ENCODE measurements around the gene ITGA2B.
"Not testable (repeated sequence)": the region's sequence is repeated elsewhere in the genome, so short reads cannot be mapped to it uniquely, and the experiment has no call there.

Gene ITGA2B

GRCh38 chr17:44394112-44394511 is 4.7 kb upstream of the ITGA2B start:
- H3K4me3 ChIP-seq (ENCODE audit: low read depth, low read length): not testable (repeated sequence)

GRCh38 chr17:44390250-44390870 is 911 bp upstream of the ITGA2B start:
- H3K4me3 ChIP-seq (ENCODE audit: low read depth, low read length): no peak overlapping the region

DNA sequence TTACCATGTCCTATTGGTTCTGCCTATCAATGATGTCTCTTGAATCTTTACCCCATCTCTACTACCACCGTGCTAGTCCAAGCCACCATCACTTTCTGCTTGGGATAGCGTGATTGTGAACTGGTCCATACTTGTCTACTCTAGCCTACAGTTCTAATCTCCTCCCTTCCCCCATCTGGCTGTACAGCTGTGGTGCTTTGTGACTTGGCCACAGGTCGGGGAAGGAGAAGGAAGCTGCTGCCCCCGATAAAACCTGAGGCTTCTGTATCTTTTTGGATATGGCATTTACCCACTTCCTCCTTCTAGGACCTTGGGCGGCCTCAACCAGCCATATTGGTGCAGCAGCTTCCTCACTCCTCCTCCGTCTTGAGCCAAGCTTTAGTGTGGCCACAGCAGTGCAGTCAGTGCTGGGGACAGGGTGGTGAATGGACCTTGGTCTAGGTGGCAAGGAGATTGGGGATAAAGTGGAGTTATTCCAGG is 314 bp upstream of the ITGA2B start:
- H3K4me3 ChIP-seq (ENCODE audit: low read depth, low read length): no peak overlapping the region

GRCh38 chr17:44387804-44388203 is 1.6 kb downstream of the ITGA2B start:
- H3K4me3 ChIP-seq (ENCODE audit: low read depth, low read length): no peak overlapping the region

- peak overlapping the region; percentile 43 for H3K4me3 ChIP-seq (ENCODE audit: low read depth, low read length)
Measured at GRCh38 chr17:44386182-44386525, 3.3 kb downstream of the ITGA2B start.

GRCh38 chr17:44385287-44386181 is 3.9 kb downstream of the ITGA2B start:
- H3K4me3 ChIP-seq (ENCODE audit: low read depth, low read length): peak overlapping the region; percentile 43

DNA sequence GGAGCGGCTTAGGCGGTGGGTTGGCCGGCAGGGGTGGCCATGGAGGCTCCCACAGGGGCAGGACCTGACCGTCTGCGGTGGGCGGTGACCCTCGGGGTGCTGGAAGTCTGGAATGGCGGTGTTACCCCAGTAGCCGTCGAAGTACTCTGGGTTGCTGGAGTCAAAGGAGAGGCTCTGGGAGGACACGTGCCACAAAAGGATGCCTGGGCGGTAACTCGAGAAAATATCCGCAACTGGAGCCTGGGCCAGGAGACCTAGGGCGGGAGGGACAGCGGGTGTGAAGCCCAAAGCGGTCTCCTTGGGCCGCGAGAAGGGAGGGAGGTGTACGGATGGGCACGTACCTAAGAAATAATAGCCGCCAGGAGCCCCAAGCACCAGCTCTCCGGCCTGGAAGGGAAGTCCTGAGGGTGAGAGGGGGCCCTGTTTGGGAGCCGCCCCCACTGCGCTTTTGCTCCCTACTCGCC is 4.6 kb downstream of the ITGA2B start:
- peak overlapping the region; percentile 37 for H3K4me3 ChIP-seq (ENCODE audit: low read depth, low read length)

DNA sequence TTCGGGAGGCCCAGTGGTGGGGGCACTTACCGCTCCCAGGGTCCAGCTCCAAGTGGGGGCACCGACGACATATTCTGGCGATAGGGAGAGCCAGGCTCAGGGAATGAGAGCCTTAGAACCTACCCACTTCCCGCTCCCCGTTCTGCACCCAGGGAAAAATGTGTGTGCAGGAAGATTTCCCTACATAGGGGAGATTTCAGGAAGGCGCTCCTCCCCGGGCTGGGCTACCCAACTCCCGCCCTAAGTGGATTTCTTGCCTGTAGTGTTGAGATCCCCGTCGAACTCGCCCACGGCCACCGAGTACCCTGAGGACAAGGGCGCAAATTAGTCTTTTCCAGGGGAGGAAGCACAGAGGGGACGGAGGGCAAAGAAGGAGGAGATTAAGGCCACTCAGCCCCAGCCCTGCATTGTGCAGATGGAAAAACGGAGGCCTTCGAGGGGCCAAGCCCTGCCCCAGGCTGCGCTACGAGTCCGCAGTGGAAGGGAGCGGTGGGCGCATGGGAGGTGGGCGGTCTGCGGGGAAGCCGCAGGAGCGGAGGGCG is 5.1 kb downstream of the ITGA2B start:
- peak overlapping the region; percentile 37 for H3K4me3 ChIP-seq (ENCODE audit: low read depth, low read length)

GRCh38 chr17:44383861-44384260 is 5.6 kb downstream of the ITGA2B start:
- H3K4me3 ChIP-seq (ENCODE audit: low read depth, low read length): no peak overlapping the region

DNA sequence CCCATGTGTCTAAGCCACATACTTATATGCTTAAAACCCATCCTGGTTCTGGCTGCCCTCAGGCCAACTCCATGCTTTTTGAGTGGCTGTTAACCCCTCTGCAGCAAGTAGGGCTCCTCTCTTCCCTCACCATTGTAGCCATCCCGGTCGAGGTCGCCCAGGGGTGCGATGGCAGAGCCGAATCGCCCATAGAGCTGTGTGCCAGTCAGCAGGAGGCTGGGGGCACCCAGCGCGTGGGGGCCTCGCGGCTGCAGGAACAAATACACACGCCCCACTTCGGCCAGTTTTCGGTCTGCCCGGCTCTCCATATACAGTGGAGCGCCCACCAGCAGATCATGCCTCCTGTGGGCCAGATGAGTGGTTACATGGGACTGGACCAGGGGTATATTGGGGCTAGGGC is 6.1 kb downstream of the ITGA2B start:
- H3K4me3 ChIP-seq (ENCODE audit: low read depth, low read length): no peak overlapping the region

DNA sequence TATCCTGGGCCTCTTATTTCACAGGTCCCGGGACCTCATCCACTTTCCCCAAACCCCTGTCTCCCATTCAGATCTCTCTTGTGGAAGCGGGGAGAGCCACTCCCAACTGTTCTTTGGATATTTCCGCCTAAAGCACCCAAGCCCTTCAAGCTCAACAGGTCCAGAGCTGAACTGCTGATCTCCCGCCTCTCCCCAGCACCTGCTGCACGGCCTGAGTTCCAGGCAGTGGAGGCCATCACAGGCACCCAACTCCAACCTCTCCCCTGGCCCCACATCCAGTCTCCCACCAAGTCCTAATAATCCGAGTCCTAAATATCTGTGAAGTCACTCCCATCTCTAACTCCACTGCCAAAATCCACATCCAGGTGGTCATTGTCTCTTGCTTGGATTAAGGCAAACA is 6.5 kb downstream of the ITGA2B start:
- H3K4me3 ChIP-seq (ENCODE audit: low read depth, low read length): no peak overlapping the region

GRCh38 chr17:44381810-44382305 is 7.6 kb downstream of the ITGA2B start:
- no peak overlapping the region for H3K4me3 ChIP-seq (ENCODE audit: low read depth, low read length)

- H3K4me3 ChIP-seq (ENCODE audit: low read depth, low read length): no peak overlapping the region
Measured at GRCh38 chr17:44380767-44381166, 8.7 kb downstream of the ITGA2B start.

- no peak overlapping the region for H3K4me3 ChIP-seq (ENCODE audit: low read depth, low read length)
Measured at GRCh38 chr17:44379887-44380286, 9.6 kb downstream of the ITGA2B start.

- no peak overlapping the region for H3K4me3 ChIP-seq (ENCODE audit: low read depth, low read length)
Measured at GRCh38 chr17:44378171-44378705, 11.2 kb downstream of the ITGA2B start.

DNA sequence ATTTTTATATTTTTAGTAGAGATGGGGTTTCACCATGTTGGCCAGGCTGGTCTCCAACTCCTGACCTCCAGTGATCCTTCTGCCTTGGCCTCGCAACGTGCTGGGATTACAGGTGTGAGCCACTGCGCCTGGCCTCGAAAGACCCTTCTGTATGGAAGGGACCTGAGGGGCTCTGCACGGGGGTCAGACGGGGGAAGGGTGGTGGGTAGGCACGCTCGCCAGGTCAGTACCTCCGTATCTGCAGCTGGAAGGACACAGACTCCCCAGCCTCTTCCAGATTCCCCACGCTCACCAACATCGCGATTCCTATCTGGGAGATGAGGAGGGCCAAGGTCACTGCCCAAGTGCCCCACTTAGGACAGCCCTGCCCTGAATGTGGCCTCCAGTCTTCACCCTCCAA is 12.7 kb downstream of the ITGA2B start:
- H3K4me3 ChIP-seq (ENCODE audit: low read depth, low read length): no peak overlapping the region

DNA sequence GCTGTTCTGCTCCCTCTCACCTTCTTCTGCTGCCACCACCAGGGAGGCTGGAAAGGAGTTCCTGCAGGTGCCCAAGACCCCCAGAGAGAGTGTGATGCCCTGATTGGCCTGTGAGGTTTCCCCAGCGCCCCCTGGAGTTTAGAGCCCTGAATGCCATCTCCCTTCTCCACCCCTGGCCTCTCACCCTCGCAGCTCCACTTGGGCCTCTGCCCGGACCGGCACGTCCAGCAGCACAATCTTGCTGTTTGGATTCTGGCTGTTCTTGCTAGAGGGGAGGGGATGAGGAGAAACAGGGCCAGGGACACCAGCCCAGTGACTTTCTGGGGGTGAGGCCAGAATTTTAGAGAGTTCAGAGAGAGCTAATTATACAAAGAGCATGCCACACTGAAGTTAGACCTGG is 13.3 kb downstream of the ITGA2B start:
- no peak overlapping the region for H3K4me3 ChIP-seq (ENCODE audit: low read depth, low read length)

DNA sequence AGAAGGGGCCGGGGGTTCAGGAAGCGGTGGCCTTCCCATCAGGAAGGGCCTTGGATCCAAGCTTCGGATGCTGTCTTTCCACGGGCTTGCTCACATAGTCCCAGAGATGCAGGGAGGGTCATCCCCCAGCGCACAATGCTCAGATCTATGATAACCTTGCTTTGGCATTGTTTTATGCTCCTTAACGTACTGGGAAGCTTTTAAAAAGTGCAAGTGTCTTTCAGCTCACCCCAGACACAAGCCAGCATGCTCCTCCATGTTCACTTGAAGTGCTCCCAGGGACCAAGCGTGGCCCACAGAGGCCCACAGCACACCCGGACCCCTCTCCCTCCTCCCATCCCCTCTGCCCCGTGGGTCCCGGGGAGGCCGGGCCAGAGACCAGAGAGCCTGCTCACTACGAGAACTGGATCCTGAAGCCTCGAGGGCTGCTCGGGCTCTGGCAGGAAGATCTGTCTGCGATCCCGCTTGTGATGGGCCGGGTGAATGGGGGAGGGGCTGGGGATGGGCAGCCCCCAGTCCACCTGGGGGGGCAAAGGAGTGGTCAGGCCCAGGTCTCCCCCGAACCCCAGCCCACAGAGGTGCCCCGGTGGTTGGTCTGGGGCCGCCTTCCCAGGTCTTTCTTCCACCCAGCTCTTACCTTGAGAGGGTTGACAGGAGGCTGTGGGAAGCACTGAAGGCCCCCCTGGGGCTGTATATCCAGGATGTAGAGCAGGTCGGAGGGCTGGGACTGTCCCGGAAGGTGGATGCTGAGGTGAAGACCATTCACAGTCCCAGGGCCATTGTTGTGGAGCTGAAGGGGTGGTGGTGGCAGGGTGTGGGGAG is 14.0 kb downstream of the ITGA2B start:
- H3K4me3 ChIP-seq (ENCODE audit: low read depth, low read length): no peak overlapping the region

DNA sequence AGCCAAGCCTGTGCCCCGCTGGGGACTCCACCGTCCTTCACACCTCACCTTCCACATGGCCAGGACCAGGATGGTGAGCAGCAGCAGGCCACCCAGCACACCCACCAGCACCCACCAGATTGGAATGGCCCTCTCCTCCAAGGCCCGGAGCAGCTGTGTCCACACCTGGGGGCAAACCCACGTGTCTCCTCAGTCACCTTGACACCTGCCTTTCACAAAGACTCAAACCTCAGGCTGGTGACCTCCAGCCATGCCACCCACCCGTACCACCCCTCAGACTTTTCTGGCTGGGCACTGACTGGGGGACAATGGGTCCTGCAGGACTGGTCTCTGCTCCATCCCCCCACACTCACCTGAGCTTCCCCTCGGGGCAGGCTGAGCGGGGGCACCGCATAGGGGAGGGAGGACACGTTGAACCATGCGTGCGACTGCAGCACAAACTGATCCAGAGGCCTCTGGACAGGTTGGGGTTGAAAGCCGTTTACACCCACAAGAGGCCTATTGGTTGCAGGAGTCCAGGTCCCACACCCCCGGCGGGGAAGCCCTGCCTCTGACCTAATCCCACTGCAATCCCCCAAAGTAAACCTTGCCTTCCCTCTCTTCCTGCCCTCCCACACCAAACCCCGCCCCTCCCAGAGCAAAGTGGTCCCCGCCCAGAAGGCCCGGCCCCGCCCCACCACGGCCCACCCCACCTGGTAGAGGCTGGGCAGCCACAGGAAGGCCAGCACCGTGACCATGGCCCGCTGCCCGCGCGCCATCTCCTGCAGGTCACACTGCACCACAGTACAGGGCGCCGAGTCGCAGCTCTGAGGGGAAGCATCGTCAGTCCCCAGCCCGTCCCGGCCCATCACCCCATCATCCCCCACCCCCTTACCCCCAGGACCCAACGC is 14.9 kb downstream of the ITGA2B start:
- H3K4me3 ChIP-seq (ENCODE audit: low read depth, low read length): no peak overlapping the region

- no peak overlapping the region for H3K4me3 ChIP-seq (ENCODE audit: low read depth, low read length)
Measured at GRCh38 chr17:44372036-44372435, 17.4 kb downstream of the ITGA2B start.
